ENCODE results near the gene PWWP2A.
"Not testable (repeated sequence)": the region's sequence is repeated elsewhere in the genome, so short reads cannot be mapped to it uniquely, and the experiment has no call there.

PWWP2A gene

DNA sequence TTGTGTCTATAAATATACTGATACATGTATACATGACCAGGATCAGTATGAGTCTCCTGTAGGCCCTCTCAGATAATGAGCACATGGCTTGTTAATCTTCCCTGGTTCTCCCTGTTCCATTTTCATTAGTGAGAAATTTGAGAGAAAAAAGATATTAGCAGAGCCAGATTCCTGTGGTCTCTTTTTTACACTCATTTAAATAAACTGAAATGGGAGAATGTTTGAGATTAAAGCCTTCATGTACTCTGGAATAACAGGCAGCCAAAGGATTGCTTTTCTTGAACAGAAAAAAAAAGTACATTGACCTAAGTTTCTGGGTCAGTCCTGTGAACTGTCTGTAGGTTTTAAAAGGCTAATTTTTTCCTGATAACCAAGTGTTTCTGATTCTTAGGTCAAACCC lies 44.2 kb downstream of the PWWP2A start:
- Mint-ChIP-seq H3K27me3 (no peaks in the 10 kb centered on the region), H3K36me3 (ENCODE audit: low read depth) (peaks cover 8% of the 10 kb centered on the region), H3K9me3 (no peaks in the 10 kb centered on the region), H3K4me3 (no peak overlapping the region), H3K4me1 (no peaks in the 10 kb centered on the region), H3K27ac (no peak overlapping the region)
- ATAC-seq (no peak), DNase-seq (no peak)

DNA sequence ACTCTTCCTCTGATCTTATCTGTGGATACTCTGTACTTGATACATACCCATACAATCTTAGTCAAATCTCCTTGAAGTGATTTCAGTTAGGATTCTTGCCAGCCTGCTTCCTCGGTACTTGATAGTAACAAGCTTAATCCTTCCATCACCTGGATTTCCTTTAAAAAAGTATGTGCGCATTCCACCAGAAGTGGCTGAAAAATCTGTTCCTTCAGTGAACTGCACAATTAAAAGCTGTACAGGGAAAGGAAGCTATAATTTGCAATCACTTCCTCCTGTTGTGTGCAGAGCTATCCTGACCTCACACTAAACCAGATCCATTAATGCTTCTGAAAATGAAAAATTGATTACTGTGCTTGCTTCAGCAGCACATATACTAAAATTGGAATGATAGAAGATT lies 47.3 kb downstream of the PWWP2A start:
- Mint-ChIP-seq H3K36me3 (ENCODE audit: low read depth) (peaks cover 8% of the 10 kb centered on the region), H3K27ac (no peak overlapping the region), H3K9me3 (no peaks in the 10 kb centered on the region), H3K4me1 (no peaks in the 10 kb centered on the region), H3K4me3 (no peak overlapping the region), H3K27me3 (no peaks in the 10 kb centered on the region)
- DNase-seq (no peak), ATAC-seq (no peak)

- Mint-ChIP-seq H3K36me3 (ENCODE audit: low read depth) (peaks cover 8% of the 10 kb centered on the region), H3K27ac (no peak overlapping the region), H3K9me3 (no peaks in the 10 kb centered on the region), H3K4me3 (no peak overlapping the region), H3K4me1 (no peaks in the 10 kb centered on the region), H3K27me3 (no peaks in the 10 kb centered on the region)
- DNase-seq (no peak), ATAC-seq (no peak)
Observed at GRCh38 chr5:160071516-160071915, 47.7 kb downstream of the PWWP2A start.

- H3K9me3 Mint-ChIP-seq, H3K27ac Mint-ChIP-seq, H3K27me3 Mint-ChIP-seq, DNase-seq, ATAC-seq, H3K4me1 Mint-ChIP-seq, H3K4me3 Mint-ChIP-seq: not testable (repeated sequence)
- peaks cover 16% of the 10 kb centered on the region for H3K36me3 Mint-ChIP-seq (ENCODE audit: low read depth)
Observed at GRCh38 chr5:160069120-160069519, 50.1 kb downstream of the PWWP2A start.

- no peak for ATAC-seq
Observed at GRCh38 chr5:160064995-160065614, 54.1 kb downstream of the PWWP2A start.

GRCh38 chr5:160064417-160064810 lies 54.8 kb downstream of the PWWP2A start:
- Mint-ChIP-seq H3K9me3 (no peaks in the 10 kb centered on the region), H3K4me3 (no peak overlapping the region), H3K27me3 (no peaks in the 10 kb centered on the region), H3K36me3 (ENCODE audit: low read depth) (peaks cover 22% of the 10 kb centered on the region), H3K4me1 (no peaks in the 10 kb centered on the region), H3K27ac (no peak overlapping the region)
- ATAC-seq (no peak), DNase-seq (no peak)

More at GRCh38 chr5:160064995-160065614, 54.1 kb downstream of the PWWP2A start:
- Mint-ChIP-seq H3K9me3 (no peaks in the 10 kb centered on the region), H3K4me1 (no peaks in the 10 kb centered on the region), H3K4me3 (no peak overlapping the region), H3K27me3 (no peaks in the 10 kb centered on the region), H3K36me3 (ENCODE audit: low read depth) (peaks cover 22% of the 10 kb centered on the region), H3K27ac (no peak overlapping the region)
- no peak for DNase-seq

DNA sequence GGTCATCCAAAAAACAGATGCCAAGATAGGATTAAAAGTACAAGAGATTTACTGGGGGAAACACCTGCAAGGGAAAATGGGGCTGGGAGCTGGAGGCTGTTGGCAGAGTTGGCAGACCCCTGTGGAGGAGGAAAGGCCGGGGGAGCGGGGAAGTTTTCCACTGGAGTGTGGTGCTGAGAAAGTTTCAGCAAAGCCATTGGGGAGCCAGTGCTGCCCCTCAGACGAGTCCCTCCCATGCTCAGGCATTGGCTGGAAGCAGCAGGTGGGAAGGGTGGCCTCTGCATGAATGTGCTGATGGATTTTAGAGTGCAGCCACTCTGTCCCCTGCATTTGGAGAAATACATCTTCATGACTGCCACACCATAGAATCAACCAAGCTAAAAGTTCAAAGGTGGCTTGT lies 57.5 kb downstream of the PWWP2A start:
- DNase-seq = no peak
- no peaks in the 10 kb centered on the region for H3K27me3 Mint-ChIP-seq
- no peak for ATAC-seq
- no peak overlapping the region for H3K4me3 Mint-ChIP-seq
- peaks cover 29% of the 10 kb centered on the region for H3K36me3 Mint-ChIP-seq (ENCODE audit: low read depth)
- no peaks in the 10 kb centered on the region for H3K4me1 Mint-ChIP-seq
- no peaks in the 10 kb centered on the region for H3K9me3 Mint-ChIP-seq
- no peak overlapping the region for H3K27ac Mint-ChIP-seq

DNA sequence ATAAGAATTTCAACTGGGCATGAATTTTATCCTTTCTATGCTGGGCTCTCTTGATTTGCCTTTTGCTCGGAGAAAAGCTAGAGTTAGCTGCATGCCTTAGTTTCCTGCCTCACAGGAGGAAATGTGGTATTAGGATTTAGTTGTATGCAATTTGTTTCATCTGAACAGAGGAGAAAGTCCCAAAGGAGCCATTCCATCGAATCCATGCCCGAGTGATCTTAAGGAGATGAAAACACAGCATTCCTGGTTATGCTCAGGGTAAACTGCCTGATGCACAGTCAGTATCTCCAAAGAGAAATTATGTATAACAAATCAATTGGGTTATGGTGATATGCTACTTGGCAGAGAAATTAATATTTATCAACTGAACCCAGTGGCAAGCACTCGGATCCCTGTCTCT lies 59.2 kb downstream of the PWWP2A start:
- Mint-ChIP-seq H3K4me1 (no peaks in the 10 kb centered on the region), H3K27ac (no peak overlapping the region), H3K27me3 (no peaks in the 10 kb centered on the region), H3K9me3 (no peaks in the 10 kb centered on the region), H3K36me3 (ENCODE audit: low read depth) (peaks cover 35% of the 10 kb centered on the region), H3K4me3 (no peak overlapping the region)
- ATAC-seq (no peak), DNase-seq (no peak)

DNA sequence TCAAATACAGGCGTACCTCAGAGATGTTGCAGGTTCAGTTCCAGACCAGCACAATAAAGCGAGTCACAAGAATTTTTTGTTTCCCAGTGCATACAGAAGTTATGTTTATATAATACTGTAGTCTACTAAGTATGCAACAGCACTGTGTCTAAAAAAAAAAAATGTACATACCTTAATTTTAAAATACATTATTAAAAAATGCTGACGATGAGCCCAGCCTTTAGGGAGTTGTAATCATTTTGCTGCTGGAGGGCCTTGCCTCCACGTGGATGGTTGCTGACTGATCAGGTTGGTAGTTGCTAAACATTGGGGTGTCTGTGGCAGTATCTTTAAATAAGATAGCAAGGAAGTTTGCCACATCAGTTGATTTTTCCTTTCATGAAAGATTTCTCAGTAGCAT lies 62.0 kb downstream of the PWWP2A start:
- Mint-ChIP-seq H3K36me3 (ENCODE audit: low read depth) (peaks cover 45% of the 10 kb centered on the region), H3K9me3 (no peaks in the 10 kb centered on the region), H3K4me3 (no peak overlapping the region), H3K27me3 (no peaks in the 10 kb centered on the region), H3K27ac (no peak overlapping the region), H3K4me1 (no peaks in the 10 kb centered on the region)
- DNase-seq = no peak
- ATAC-seq = no peak

DNA sequence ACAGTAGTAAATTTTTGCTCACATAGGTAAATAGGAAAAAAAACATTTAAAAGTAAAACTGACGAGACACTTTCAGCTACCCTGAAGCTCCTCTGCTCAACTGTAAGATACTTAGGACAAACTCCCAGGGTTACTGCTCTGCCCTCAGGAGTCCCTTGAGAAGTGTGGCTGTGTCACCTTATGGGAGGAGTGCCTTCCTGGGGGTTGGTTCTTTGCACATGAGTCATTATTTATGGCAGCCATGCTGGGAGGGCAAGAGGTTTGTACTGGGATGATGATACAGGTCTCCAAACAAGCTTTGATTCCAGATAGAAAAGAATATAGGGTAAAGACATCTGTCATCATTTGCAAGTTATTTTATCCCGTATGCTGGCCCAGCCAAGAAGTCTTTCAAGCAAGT lies 64.4 kb downstream of the PWWP2A start:
- ATAC-seq = no peak
- H3K36me3 Mint-ChIP-seq (ENCODE audit: low read depth) = peaks cover 55% of the 10 kb centered on the region
- no peak for DNase-seq
- H3K27ac Mint-ChIP-seq = no peak overlapping the region
- H3K4me1 Mint-ChIP-seq = no peaks in the 10 kb centered on the region
- H3K9me3 Mint-ChIP-seq = no peaks in the 10 kb centered on the region
- no peaks in the 10 kb centered on the region for H3K27me3 Mint-ChIP-seq
- H3K4me3 Mint-ChIP-seq = no peak overlapping the region

GRCh38 chr5:160054047-160054446 lies 65.2 kb downstream of the PWWP2A start:
- Mint-ChIP-seq H3K27ac (no peak overlapping the region), H3K27me3 (no peaks in the 10 kb centered on the region), H3K4me3 (no peak overlapping the region), H3K9me3 (no peaks in the 10 kb centered on the region), H3K4me1 (no peaks in the 10 kb centered on the region), H3K36me3 (ENCODE audit: low read depth) (peaks cover 61% of the 10 kb centered on the region)
- ATAC-seq (no peak), DNase-seq (no peak)

DNA sequence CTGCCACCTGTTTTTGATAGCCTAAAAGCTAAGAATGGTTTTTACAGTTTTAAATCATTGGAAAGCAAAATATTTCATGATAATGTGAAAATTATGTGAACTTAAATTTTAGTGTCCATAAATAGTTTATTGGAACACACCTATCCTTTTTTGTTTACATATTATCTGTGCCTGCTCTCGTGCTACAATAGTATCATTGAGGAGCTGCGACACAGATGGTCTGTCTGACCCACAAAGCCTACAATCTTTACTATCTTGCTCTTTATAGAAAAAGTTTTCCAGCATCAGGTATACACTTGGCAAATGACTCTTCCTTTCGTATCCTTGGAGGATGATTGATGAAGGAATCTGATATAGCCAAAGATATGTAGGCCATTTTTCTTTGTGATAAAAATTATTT lies 70.2 kb downstream of the PWWP2A start:
- H3K9me3 Mint-ChIP-seq = no peaks in the 10 kb centered on the region

GRCh38 chr5:160048131-160048530 lies 71.1 kb downstream of the PWWP2A start:
- Mint-ChIP-seq H3K27me3 (no peaks in the 10 kb centered on the region), H3K9me3 (no peaks in the 10 kb centered on the region), H3K4me1 (peaks cover 5% of the 10 kb centered on the region), H3K36me3 (ENCODE audit: low read depth) (peaks cover 57% of the 10 kb centered on the region), H3K27ac (no peak overlapping the region), H3K4me3 (no peak overlapping the region)
- no peak for DNase-seq
- ATAC-seq = no peak

More for the DNA sequence above, 70.2 kb downstream of the PWWP2A start:
- no peak overlapping the region for H3K27ac Mint-ChIP-seq
- H3K27me3 Mint-ChIP-seq = no peaks in the 10 kb centered on the region
- ATAC-seq (no peak), DNase-seq (no peak)
- H3K36me3 Mint-ChIP-seq (ENCODE audit: low read depth) = peaks cover 54% of the 10 kb centered on the region
- H3K4me3 Mint-ChIP-seq = no peak overlapping the region
- peaks cover 4% of the 10 kb centered on the region for H3K4me1 Mint-ChIP-seq

GRCh38 chr5:160047423-160047822 lies 71.8 kb downstream of the PWWP2A start:
- Mint-ChIP-seq H3K27me3 (no peaks in the 10 kb centered on the region), H3K4me3 (no peak overlapping the region), H3K9me3 (no peaks in the 10 kb centered on the region), H3K27ac (no peak overlapping the region), H3K4me1 (peaks cover 5% of the 10 kb centered on the region), H3K36me3 (ENCODE audit: low read depth) (peaks cover 51% of the 10 kb centered on the region)
- no peak for DNase-seq
- no peak for ATAC-seq

DNA sequence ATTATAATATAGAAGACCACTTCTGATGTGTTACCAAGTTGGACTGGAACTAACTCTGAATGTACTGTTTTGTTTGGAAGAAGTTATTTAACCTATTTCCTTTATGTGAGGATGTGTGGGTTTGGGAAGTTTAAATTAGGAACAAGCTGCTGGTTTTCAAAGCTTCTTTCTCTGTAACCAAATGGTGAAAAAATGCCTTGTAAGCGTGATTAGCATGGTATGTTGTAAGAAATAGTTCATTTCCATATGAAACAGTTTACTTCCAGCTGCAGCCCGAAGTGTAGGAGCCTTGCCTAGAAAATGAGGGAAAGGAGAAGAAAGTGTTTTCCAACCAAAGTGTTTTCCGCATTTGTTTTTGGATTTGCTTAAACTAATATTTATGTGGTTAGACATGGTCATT lies 74.3 kb downstream of the PWWP2A start:
- no peak for ATAC-seq
- DNase-seq = no peak
- Mint-ChIP-seq H3K27me3 (no peaks in the 10 kb centered on the region), H3K36me3 (ENCODE audit: low read depth) (peaks cover 38% of the 10 kb centered on the region), H3K27ac (peak overlapping the region; percentile 10), H3K9me3 (no peaks in the 10 kb centered on the region), H3K4me3 (no peak overlapping the region), H3K4me1 (peaks cover 5% of the 10 kb centered on the region)

GRCh38 chr5:160044391-160044804 lies 74.9 kb downstream of the PWWP2A start:
- H3K4me3 Mint-ChIP-seq = no peak overlapping the region
- no peak for ATAC-seq
- no peaks in the 10 kb centered on the region for H3K27me3 Mint-ChIP-seq
- H3K9me3 Mint-ChIP-seq = no peaks in the 10 kb centered on the region
- peaks cover 36% of the 10 kb centered on the region for H3K36me3 Mint-ChIP-seq (ENCODE audit: low read depth)
- no peak for DNase-seq
- H3K27ac Mint-ChIP-seq = no peak overlapping the region
- peaks cover 5% of the 10 kb centered on the region for H3K4me1 Mint-ChIP-seq

Measured in activated naive CD8-positive, alpha-beta T cell treated with anti-CD3 and anti-CD28 coated beads, Interleukin-2, amount 50 U/mL, for 24 hours (primary cell).